Measurements from ENCODE around the gene PEX6. TPM values are rescaled to one million over a fixed set of nuclear protein-coding genes. Genes with fewer than 3 reads are reported as not detected.
A peak's percentile ranks its signal among the peaks of the same experiment; 100 is the strongest.

The PEX6 gene
- polyA plus RNA-seq, 2 of the 4 experiments (the other 2 are of a cell fraction) = 4.6 to 8.6 TPM

DNA sequence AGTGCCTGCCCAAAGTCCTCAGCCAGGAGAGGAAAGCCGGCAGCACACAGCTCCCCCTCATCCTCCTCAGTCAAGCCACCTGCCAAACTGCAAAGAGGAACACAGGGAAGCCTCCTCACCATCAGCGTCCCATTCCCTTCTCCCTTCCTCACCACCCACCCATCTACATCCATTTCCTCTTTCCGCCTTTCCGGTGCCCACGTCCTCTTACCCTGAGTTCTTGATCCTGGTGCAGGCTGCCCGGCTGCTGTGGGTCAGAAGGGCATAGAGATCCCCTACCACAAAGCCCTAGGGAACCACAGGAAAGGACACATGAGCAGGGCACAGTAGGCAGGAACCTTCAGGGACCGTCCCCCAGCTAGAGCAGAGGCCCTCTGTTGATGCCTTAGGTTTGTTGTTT is 12.4 kb downstream of the PEX6 start:
- POLR2A ChIA-PET = interaction anchor here (0.6 kb wide), 1 partner anchor 18 kb away, joined by 3 read pairs; the partner anchor contains the start of gene PPP2R5D
- no peak for DNase-seq (ENCODE audit: low read depth in 1 of 2, low spot score in 1 of 2)
- FAIRE-seq = no peak
- TF ChIP-seq SMC3 (IDR thresholded peaks at IDR 0.05) (no peak), NPAS2 (CRISPR knock-in tag; IDR thresholded peaks at IDR 0.05; ENCODE audit: borderline replicate concordance) (no peak), HOXB13 (CRISPR knock-in tag; IDR thresholded peaks at IDR 0.05; ENCODE audit: low read depth) (no peak), E2F6 (IDR thresholded peaks at IDR 0.05; ENCODE audit: borderline replicate concordance, low read depth) (no peak), HOXA7 (CRISPR knock-in tag; IDR thresholded peaks at IDR 0.05) (no peak), EHMT2 (IDR thresholded peaks at IDR 0.05; ENCODE audit: low read depth) (no peak), ZFP36 (IDR thresholded peaks at IDR 0.05; ENCODE audit: borderline replicate concordance, partially characterized antibody) (no peak), RCOR1 (IDR thresholded peaks at IDR 0.05; ENCODE audit: low read depth, low read length) (no peak), ZC3H11A (IDR thresholded peaks at IDR 0.05) (no peak), GATA3 (IDR thresholded peaks at IDR 0.05; ENCODE audit: borderline replicate concordance) (no peak), USF2 (IDR thresholded peaks at IDR 0.05) (no peak), NR3C1 (IDR thresholded peaks at IDR 0.05) (no peak), POLR2A (IDR thresholded peaks at IDR 0.05; ENCODE audit: low read length) (no peak), SREBF2 (IDR thresholded peaks at IDR 0.05) (no peak), ESRRA (IDR thresholded peaks at IDR 0.05; ENCODE audit: borderline replicate concordance, low read length) (no peak), FOSL2 (IDR thresholded peaks at IDR 0.05) (no peak), FOSL2 (CRISPR knock-in tag; IDR thresholded peaks at IDR 0.05) (no peak), TP53 (CRISPR knock-in tag; IDR thresholded peaks at IDR 0.05) (no peak), FOXS1 (CRISPR knock-in tag; IDR thresholded peaks at IDR 0.05) (no peak), JUNB (IDR thresholded peaks at IDR 0.05) (no peak), RARB (CRISPR knock-in tag; IDR thresholded peaks at IDR 0.05) (no peak)
- CTCF ChIA-PET = no interaction called here
- H3K4me3 ChIP-seq = no peak overlapping the region
- WGBS (ENCODE audit: missing lambda C conversion rate) = 85% methylated on average over 7 of the region's 7 CpGs
- H3K4me1 ChIP-seq = peaks cover 17% of the 10 kb centered on the region
- no peak overlapping the region for H3K27ac ChIP-seq
- H3K9me3 ChIP-seq = no peaks in the 10 kb centered on the region
- no peak for ATAC-seq
- H3K4me2 ChIP-seq = no peak overlapping the region

DNA sequence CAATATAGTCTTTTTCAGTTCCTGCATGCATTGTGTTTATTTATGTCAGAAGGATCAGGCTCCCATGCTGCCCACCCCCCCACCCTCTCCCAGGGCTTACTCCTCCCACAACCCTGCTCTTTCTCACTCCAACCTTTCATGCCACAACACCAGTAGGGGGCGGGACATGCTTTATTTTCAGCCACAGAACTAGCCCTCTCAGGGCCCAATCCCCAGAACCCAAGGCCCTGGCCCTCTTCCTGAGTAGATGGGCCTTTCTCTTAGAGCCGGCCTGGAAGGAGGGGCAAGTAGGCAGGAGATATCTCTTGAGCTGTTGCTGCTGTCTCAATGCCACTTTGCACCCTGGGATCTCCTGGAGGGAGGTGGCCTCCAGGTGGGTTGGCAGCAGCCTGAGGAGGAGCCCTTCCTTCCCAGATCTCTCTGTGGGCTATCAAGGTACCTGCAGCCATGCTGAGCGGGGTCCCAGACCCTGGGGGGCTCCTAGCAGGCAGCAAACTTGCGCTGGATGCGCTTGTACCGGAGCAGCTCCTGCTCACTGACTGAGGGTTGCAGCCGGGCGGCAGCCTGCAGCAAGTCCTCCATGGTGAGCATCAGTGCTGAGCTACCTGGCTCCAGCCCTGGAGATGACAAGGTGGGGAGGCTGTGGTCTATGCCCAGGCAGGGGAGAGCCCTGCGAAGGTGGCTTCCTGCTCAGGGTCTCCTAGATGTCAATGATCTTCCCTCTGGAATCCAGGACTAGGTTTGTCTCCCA is 15.0 kb downstream of the PEX6 start:
- no peaks in the 10 kb centered on the region for H3K9me3 ChIP-seq
- CTCF ChIA-PET = interaction anchor here (0.7 to 1.8 kb wide), 8 partner anchors 10 to 526 kb away, joined by 3 to 7 read pairs (median 4); no protein-coding TSS in a partner anchor
- no peak for TF ChIP-seq NPAS2 (CRISPR knock-in tag; IDR thresholded peaks at IDR 0.05; ENCODE audit: borderline replicate concordance)
- peak; percentile 41 to 56 for TF ChIP-seq RAD21 (conservative IDR thresholded peaks at IDR 0.05 in 1 of 2, IDR thresholded peaks at IDR 0.05 in 1 of 2)
- TF ChIP-seq, protein P1, sequence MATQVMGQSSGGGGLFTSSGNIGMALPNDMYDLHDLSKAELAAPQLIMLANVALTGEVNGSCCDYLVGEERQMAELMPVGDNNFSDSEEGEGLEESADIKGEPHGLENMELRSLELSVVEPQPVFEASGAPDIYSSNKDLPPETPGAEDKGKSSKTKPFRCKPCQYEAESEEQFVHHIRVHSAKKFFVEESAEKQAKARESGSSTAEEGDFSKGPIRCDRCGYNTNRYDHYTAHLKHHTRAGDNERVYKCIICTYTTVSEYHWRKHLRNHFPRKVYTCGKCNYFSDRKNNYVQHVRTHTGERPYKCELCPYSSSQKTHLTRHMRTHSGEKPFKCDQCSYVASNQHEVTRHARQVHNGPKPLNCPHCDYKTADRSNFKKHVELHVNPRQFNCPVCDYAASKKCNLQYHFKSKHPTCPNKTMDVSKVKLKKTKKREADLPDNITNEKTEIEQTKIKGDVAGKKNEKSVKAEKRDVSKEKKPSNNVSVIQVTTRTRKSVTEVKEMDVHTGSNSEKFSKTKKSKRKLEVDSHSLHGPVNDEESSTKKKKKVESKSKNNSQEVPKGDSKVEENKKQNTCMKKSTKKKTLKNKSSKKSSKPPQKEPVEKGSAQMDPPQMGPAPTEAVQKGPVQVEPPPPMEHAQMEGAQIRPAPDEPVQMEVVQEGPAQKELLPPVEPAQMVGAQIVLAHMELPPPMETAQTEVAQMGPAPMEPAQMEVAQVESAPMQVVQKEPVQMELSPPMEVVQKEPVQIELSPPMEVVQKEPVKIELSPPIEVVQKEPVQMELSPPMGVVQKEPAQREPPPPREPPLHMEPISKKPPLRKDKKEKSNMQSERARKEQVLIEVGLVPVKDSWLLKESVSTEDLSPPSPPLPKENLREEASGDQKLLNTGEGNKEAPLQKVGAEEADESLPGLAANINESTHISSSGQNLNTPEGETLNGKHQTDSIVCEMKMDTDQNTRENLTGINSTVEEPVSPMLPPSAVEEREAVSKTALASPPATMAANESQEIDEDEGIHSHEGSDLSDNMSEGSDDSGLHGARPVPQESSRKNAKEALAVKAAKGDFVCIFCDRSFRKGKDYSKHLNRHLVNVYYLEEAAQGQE (IDR thresholded peaks at IDR 0.05) = no peak
- peak; percentile 26; the same call in 1 of the 3 replicates for TF ChIP-seq CTCF (IDR thresholded peaks at IDR 0.05)
- TF ChIP-seq, protein P2, sequence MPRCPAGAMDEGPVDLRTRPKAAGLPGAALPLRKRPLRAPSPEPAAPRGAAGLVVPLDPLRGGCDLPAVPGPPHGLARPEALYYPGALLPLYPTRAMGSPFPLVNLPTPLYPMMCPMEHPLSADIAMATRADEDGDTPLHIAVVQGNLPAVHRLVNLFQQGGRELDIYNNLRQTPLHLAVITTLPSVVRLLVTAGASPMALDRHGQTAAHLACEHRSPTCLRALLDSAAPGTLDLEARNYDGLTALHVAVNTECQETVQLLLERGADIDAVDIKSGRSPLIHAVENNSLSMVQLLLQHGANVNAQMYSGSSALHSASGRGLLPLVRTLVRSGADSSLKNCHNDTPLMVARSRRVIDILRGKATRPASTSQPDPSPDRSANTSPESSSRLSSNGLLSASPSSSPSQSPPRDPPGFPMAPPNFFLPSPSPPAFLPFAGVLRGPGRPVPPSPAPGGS (IDR thresholded peaks at IDR 0.05) = no peak
- TF ChIP-seq PHF8 (IDR thresholded peaks at IDR 0.05; ENCODE audit: borderline replicate concordance, low read depth) = no peak
- no peak overlapping the region for H3K4me2 ChIP-seq
- no peak overlapping the region for H3K4me3 ChIP-seq
- POLR2A ChIA-PET = no interaction called here
- FAIRE-seq (no peak), DNase-seq (ENCODE audit: low read depth in 1 of 2, low spot score in 1 of 2) (peak; percentile 34 to 63), ATAC-seq (peak; percentile 75 to 84; a peak in 5 of 6 replicates)
- H3K4me1 ChIP-seq = peaks cover 8% of the 10 kb centered on the region; the same call in 1 of the 3 replicates
- 79% methylated on average over 7 of the region's 9 CpGs for WGBS (ENCODE audit: missing lambda C conversion rate)
- H3K27ac ChIP-seq = no peak overlapping the region
